Right hindlimb (tissue), 1 donor: ENCODE results near the gene RNF113A.
"Not testable (repeated sequence)": the region's sequence is repeated elsewhere in the genome, so short reads cannot be mapped to it uniquely, and the experiment has no call there.

Experiments
- DNase-seq: peaks from one replicate; pipeline ENCODE4 v3.0.0-alpha.2; 2018

The RNF113A gene

GRCh38 chrX:119871599-119872395 lies at the start of gene RNF113A, which contains the start of gene NDUFA1:
Gene RNF113A (minus strand): TSS chrX:119871733. CDS start chrX:119871613, 120 bp downstream.
Gene NDUFA1 (plus strand): TSS chrX:119871832. CDS start chrX:119871912, 80 bp downstream.
- DNase-seq, result peak; percentile 84

- DNase-seq, result no peak
These were observed 48.5 kb upstream of the RNF113A start for GRCh38 chrX:119919835-119920585.

GRCh38 chrX:119917877-119918276 lies 46.3 kb upstream of the RNF113A start:
- DNase-seq, result no peak

- no peak for DNase-seq
These were observed 44.8 kb upstream of the RNF113A start for GRCh38 chrX:119916310-119916709.

- no peak for DNase-seq
These were observed 29.4 kb upstream of the RNF113A start for GRCh38 chrX:119900976-119901375.

GRCh38 chrX:119899125-119899524 lies 27.6 kb upstream of the RNF113A start:
- no peak for DNase-seq

- DNase-seq, result no peak
These were observed 24.4 kb upstream of the RNF113A start, which contains the start of gene AKAP14 for GRCh38 chrX:119895843-119896326. Gene AKAP14 (plus strand): TSS chrX:119895893. CDS start chrX:119903224, 7,331 bp downstream.

GRCh38 chrX:119891961-119892692 lies 20.6 kb upstream of the RNF113A start:
- DNase-seq, result not testable (repeated sequence)

GRCh38 chrX:119890626-119891025 lies 19.1 kb upstream of the RNF113A start:
- DNase-seq, result not testable (repeated sequence)

GRCh38 chrX:119887721-119888425 lies 16.3 kb upstream of the RNF113A start:
- DNase-seq, result peak; percentile 35

GRCh38 chrX:119885554-119886428 lies 14.3 kb upstream of the RNF113A start:
- no peak for DNase-seq

- no peak for DNase-seq
These were observed 9.3 kb upstream of the RNF113A start for GRCh38 chrX:119880552-119881437.

GRCh38 chrX:119880076-119880475 lies 8.5 kb upstream of the RNF113A start:
- no peak for DNase-seq

- DNase-seq, result no peak
These were observed 7.2 kb upstream of the RNF113A start for GRCh38 chrX:119878740-119879139.

GRCh38 chrX:119871245-119871598 lies 311 bp downstream of the RNF113A start:
- DNase-seq, result no peak

GRCh38 chrX:119870626-119871131 lies 854 bp downstream of the RNF113A start:
- peak; percentile 27 for DNase-seq

GRCh38 chrX:119853444-119853843 lies 18.1 kb downstream of the RNF113A start:
- no peak for DNase-seq

- peak; percentile 95 for DNase-seq
These were observed 18.9 kb downstream of the RNF113A start, which contains the start of gene UPF3B for GRCh38 chrX:119852382-119853353. Gene UPF3B (minus strand): TSS chrX:119852963. CDS start chrX:119852928, 35 bp downstream.

- DNase-seq, result no peak
These were observed 37.6 kb downstream of the RNF113A start for GRCh38 chrX:119833905-119834304.
